Endothelial cell of umbilical vein (primary cell): ENCODE measurements around the gene SRSF10. TPM values are rescaled to one million over a fixed set of nuclear protein-coding genes. Genes with fewer than 3 reads are reported as not detected.

ENCODE experiments used
- BruUV-seq: library from RNA; stranded (reverse); fragments of 400-500 nt; replicated peaks from 2 replicates; lab custom pipeline; 2021; lab: Mats Ljungman, UMichigan
- CTCF ChIA-PET: fragments of 300-600, 350-600 bp; sonication (Branson Sonifier 250); formaldehyde crosslinking; loops from one replicate; lab custom pipeline; 2021; ENCODE audit warnings: antibody characterized with exemption, inconsistent platforms; lab: Charles Lee
- POLR2A ChIA-PET: fragments of 300-600, 350-600 bp; sonication (Branson Sonifier 250); formaldehyde crosslinking; loops from one replicate; lab custom pipeline; 2021; ENCODE audit warnings: antibody characterized with exemption, inconsistent platforms; lab: Charles Lee
- DNase-seq: peaks from one replicate; pipeline ENCODE4 v3.0.0-alpha.2; 2011; ENCODE audit warnings: low read depth, low spot score
- FAIRE-seq: peaks from 2 replicates; lab custom pipeline; 2011; peaks lifted over from hg19 to GRCh38; lab: Jason Lieb, UNC
- H2AFZ ChIP-seq: 2 replicates; pipeline ENCODE4 v1.6.0; 2012; ENCODE audit warnings: low read depth, low read length, control low read depth, inconsistent platforms
- H3K27ac ChIP-seq: 2 replicates; pipeline ENCODE4 v1.5.1; 2011; ENCODE audit warnings: low read depth, mild to moderate bottlenecking, control low read depth, low read length, moderate library complexity; ENCODE audit not compliant: insufficient read depth
- H3K27me3 ChIP-seq, 2 experiments: 2 replicates each; pipeline versions ENCODE4 v1.6.0 to v1.6.1; 2011; ENCODE audit warnings: low read length in 2 of 2, mixed read lengths in 1 of 2; ENCODE audit not compliant: control insufficient read depth in 2 of 2, insufficient read depth in 2 of 2
- H3K36me3 ChIP-seq, 2 experiments: 2 replicates in 1 of 2; 3 replicates in 1 of 2; pipeline ENCODE4 v1.5.1; 2011; ENCODE audit warnings: low read length in 2 of 2, mild to moderate bottlenecking in 1 of 2, moderate library complexity in 1 of 2; ENCODE audit not compliant: control insufficient read depth in 2 of 2, insufficient read depth in 2 of 2; ENCODE audit errors: extremely low read depth in 1 of 2
- H3K4me1 ChIP-seq: 3 replicates; pipeline ENCODE4 v1.5.1; 2011; ENCODE audit warnings: mild to moderate bottlenecking, low read length; ENCODE audit not compliant: control insufficient read depth, insufficient read depth; ENCODE audit errors: extremely low read depth
- H3K4me2 ChIP-seq: 2 replicates; pipeline ENCODE4 v1.6.1; 2011; ENCODE audit warnings: low read length, control low read depth, mixed read lengths; ENCODE audit not compliant: insufficient read depth
- H3K4me3 ChIP-seq, 3 experiments: fragments of 200-600 bp in 1 of 3; sonication (generic), shearing (Covaris generic) in 1 of 3; replicated peaks in 1 of 3; 2 replicates each; pipeline ENCODE4 v1.5.1; 2011 to 2016; ENCODE audit warnings: control low read depth in 3 of 3, low read length in 3 of 3, mild to moderate bottlenecking in 2 of 3, inconsistent platforms in 1 of 3, low read depth in 1 of 3, moderate library complexity in 1 of 3; ENCODE audit not compliant: insufficient read depth in 1 of 3
- H3K79me2 ChIP-seq: 2 replicates; pipeline ENCODE4 v1.6.0; 2012; ENCODE audit warnings: low read length, inconsistent platforms; ENCODE audit not compliant: control insufficient read depth, insufficient read depth
- H3K9ac ChIP-seq: replicated peaks from 2 replicates; pipeline ENCODE3; 2011; ENCODE audit warnings: low read length, control low read depth; ENCODE audit not compliant: insufficient read depth; ENCODE audit errors: extremely low read depth
- H3K9me1 ChIP-seq: replicated peaks from 3 replicates; pipeline ENCODE4 v1.6.0; 2011; ENCODE audit warnings: mild to moderate bottlenecking, low read length; ENCODE audit not compliant: control insufficient read depth, insufficient read depth; ENCODE audit errors: extremely low read depth
- H3K9me3 ChIP-seq: replicated peaks from 2 replicates; pipeline ENCODE4 v1.5.1; 2012; ENCODE audit warnings: low read length, inconsistent platforms; ENCODE audit not compliant: control insufficient read depth, insufficient read depth
- H4K20me1 ChIP-seq: replicated peaks from 2 replicates; pipeline ENCODE3; 2011; ENCODE audit warnings: mild to moderate bottlenecking, low read length; ENCODE audit not compliant: control insufficient read depth, insufficient read depth; ENCODE audit errors: extremely low read depth
- CTCF ChIP-seq, 2 donors: IDR thresholded peaks; 1 replicate in 1 of 2; 2 replicates in 1 of 2; pipeline ENCODE4 v1.5.1; 2011; ENCODE audit warnings: low read length in 2 of 2, mild to moderate bottlenecking in 2 of 2, moderate library complexity in 2 of 2, control low read depth in 1 of 2, inconsistent platforms in 1 of 2, low read depth in 1 of 2; ENCODE audit not compliant: insufficient read depth in 1 of 2; ENCODE audit errors: extremely low read depth in 1 of 2
- EZH2 ChIP-seq: IDR thresholded peaks from 2 replicates; pipeline ENCODE4 v1.6.1; 2012; ENCODE audit warnings: borderline replicate concordance, low read depth, mild to moderate bottlenecking, moderate library complexity, low read length, inconsistent platforms; ENCODE audit not compliant: severe bottlenecking
- FOS ChIP-seq: IDR thresholded peaks from 2 replicates; pipeline ENCODE4 v1.6.1; 2011; ENCODE audit warnings: mild to moderate bottlenecking, low read length, moderate library complexity, borderline replicate concordance; ENCODE audit not compliant: insufficient read depth
- GATA2 ChIP-seq: IDR thresholded peaks from 2 replicates; pipeline ENCODE4 v1.7.0; 2011; ENCODE audit warnings: low read depth, mild to moderate bottlenecking, moderate library complexity, mixed read lengths, low read length; ENCODE audit not compliant: insufficient read length, insufficient read depth
- JUN ChIP-seq: IDR thresholded peaks from 2 replicates; pipeline ENCODE4 v1.6.1; 2011; ENCODE audit warnings: borderline replicate concordance, low read depth; ENCODE audit not compliant: insufficient read length, insufficient read depth
- MAX ChIP-seq: IDR thresholded peaks from 2 replicates; pipeline ENCODE4 v1.6.1; 2011; ENCODE audit not compliant: insufficient read depth, insufficient read length
- MYC ChIP-seq: IDR thresholded peaks from one replicate; pipeline ENCODE4 v1.6.1; 2011; ENCODE audit warnings: mild to moderate bottlenecking, low read depth, low read length
- POLR2A ChIP-seq: IDR thresholded peaks from 2 replicates; pipeline ENCODE4 v1.6.1; 2012; ENCODE audit warnings: low read depth, mild to moderate bottlenecking, control low read depth, low read length
- POLR2AphosphoS5 ChIP-seq: IDR thresholded peaks from 2 replicates; pipeline ENCODE4 v1.6.1; 2012; ENCODE audit warnings: low read depth, mild to moderate bottlenecking, control low read depth, low read length, moderate library complexity; ENCODE audit not compliant: insufficient read depth
- dilution Hi-C: fragments of 300-500 bp; cut with MboI; formaldehyde crosslinking; loops from one replicate; pipeline ENCODE4 v1.15.0; 2019; ENCODE audit warnings: low sequenced_read_pairs; ENCODE audit not compliant: extremely low pct_ligation_motif_present
- intact Hi-C: fragments of 100-400 bp; cut with micrococcal nuclease; formaldehyde crosslinking; loops from one replicate; pipeline ENCODE4 v1.10.0; 2022
- polyA plus RNA-seq, 4 experiments: library from polyadenylated mRNA; depleted of rRNA in 3 of 4; stranded (reverse) in 3 of 4; unstranded in 1 of 4; fragments of >200 nt; gene quantifications; 2 replicates each; pipeline versions ENCODE4 v1.2.1 to v1.2.3, GENCODE V29; 2011 to 2012; ENCODE audit warnings: missing spikeins in 1 of 4
- total RNA-seq: library from RNA; stranded (reverse); gene quantifications from 2 replicates; pipeline ENCODE4 v1.2.3, GENCODE V29; 2021

SRSF10 gene
- total and polyA plus RNA-seq, 2 donors (not counting 3 experiments of a cell fraction or from before 2014, with no cell fraction given), result 124 to 135 TPM

- no peak for DNase-seq
- ChIA-PET POLR2A (interaction anchor here (0.7 kb wide), 1 partner anchor 21 kb away, joined by 3 read pairs; no protein-coding TSS in a partner anchor), CTCF (interaction anchor here (0.9 to 1.5 kb wide), 3 partner anchors 12 to 219 kb away, joined by 3 to 4 read pairs (median 3); no protein-coding TSS in a partner anchor)
- Histone ChIP-seq H3K79me2 (no peaks in the 10 kb centered on the region), H4K20me1 (no peaks in the 10 kb centered on the region), H3K4me1 (no peaks in the 10 kb centered on the region), H3K27ac (no peak overlapping the region), H3K4me2 (no peak overlapping the region), H3K9ac (no peak overlapping the region), H3K27me3 (peaks cover 4 to 6% of the 10 kb centered on the region in 2 experiments), H2AFZ (no peak overlapping the region), H3K36me3 (no peaks in the 10 kb centered on the region), H3K9me1 (no peaks in the 10 kb centered on the region), H3K9me3 (no peaks in the 10 kb centered on the region), H3K4me3 (no peak overlapping the region)
- FAIRE-seq, result no peak
- no TSS peak for BruUV-seq
- dilution Hi-C loops, result no loop called here
- TF ChIP-seq GATA2 (no peak), FOS (no peak), CTCF (IDR thresholded peaks at IDR 0.05; ENCODE audit: extremely low read depth in 1 of 2, insufficient read depth in 1 of 2, low read depth in 1 of 2, low read length in 2 of 2) (no peak), POLR2A (no peak), JUN (no peak), EZH2 (no peak), MAX (no peak), POLR2AphosphoS5 (no peak), MYC (no peak)
- intact Hi-C loops, result no loop called here
Measured at GRCh38 chr1:23931491-23931880, 48.6 kb downstream of the SRSF10 start.
